Esophagus (tissue), 2 donors: ENCODE data around the gene HNRNPA2B1. TPM values are rescaled to one million over a fixed set of nuclear protein-coding genes. Genes with fewer than 3 reads are reported as not detected.
A peak's percentile ranks its signal among the peaks of the same experiment; 100 is the strongest.
"Not testable (repeated sequence)": the region's sequence is repeated elsewhere in the genome, so short reads cannot be mapped to it uniquely, and the experiment has no call there.

Experiments used
- H3K27ac ChIP-seq, 2 donors: one replicate each; pipeline ENCODE4 v1.5.1; 2013; ENCODE audit warnings: low read depth in 2 of 2, mild to moderate bottlenecking in 2 of 2, inconsistent platforms in 1 of 2, low read length in 1 of 2, moderate library complexity in 1 of 2
- H3K27me3 ChIP-seq, 2 donors: one replicate each; pipeline ENCODE4 v1.6.1; 2013; ENCODE audit warnings: low read length in 2 of 2, control low read depth in 1 of 2, mild to moderate bottlenecking in 1 of 2; ENCODE audit not compliant: insufficient read depth in 2 of 2, control insufficient read depth in 1 of 2
- H3K36me3 ChIP-seq, 2 donors: one replicate each; pipeline ENCODE4 v1.6.1; 2013; ENCODE audit warnings: low read length in 1 of 2; ENCODE audit not compliant: control insufficient read depth in 2 of 2, insufficient read depth in 2 of 2
- H3K4me1 ChIP-seq, 2 donors: one replicate each; pipeline ENCODE4 v1.6.1; 2013; ENCODE audit warnings: low read length in 1 of 2; ENCODE audit not compliant: control insufficient read depth in 2 of 2, insufficient read depth in 2 of 2
- H3K4me3 ChIP-seq, 2 donors: one replicate each; pipeline ENCODE4 v1.5.1; 2013; ENCODE audit warnings: low read length in 2 of 2, mild to moderate bottlenecking in 2 of 2, low read depth in 1 of 2, moderate library complexity in 1 of 2
- H3K9me3 ChIP-seq, 2 donors: one replicate each; pipeline ENCODE4 v1.6.1; 2013; ENCODE audit warnings: mild to moderate bottlenecking in 2 of 2, low read depth in 1 of 2, low read length in 1 of 2, moderate library complexity in 1 of 2; ENCODE audit not compliant: control insufficient read depth in 2 of 2, insufficient read depth in 1 of 2
- WGBS, 2 donors: extraction: QIAGEN DNeasy Blood & Tissue Kit; methylation state at CpG; one replicate each; pipeline ENCODE4 v1.1.7; 2013; 5-methylcytosine and 5-hydroxymethylcytosine counted together
- polyA plus RNA-seq, 2 donors: library from polyadenylated mRNA; stranded (reverse); fragments of 200-250 nt; gene quantifications; one replicate each; pipeline ENCODE4 v1.2.3, GENCODE V29; 2013
- donor health status: healthy with polysubstance abuse.
- donor health status: Bipolar disorder and iron deficiency.

HNRNPA2B1 gene
- polyA plus RNA-seq, 2 donors, result 461 to 511 TPM

DNA sequence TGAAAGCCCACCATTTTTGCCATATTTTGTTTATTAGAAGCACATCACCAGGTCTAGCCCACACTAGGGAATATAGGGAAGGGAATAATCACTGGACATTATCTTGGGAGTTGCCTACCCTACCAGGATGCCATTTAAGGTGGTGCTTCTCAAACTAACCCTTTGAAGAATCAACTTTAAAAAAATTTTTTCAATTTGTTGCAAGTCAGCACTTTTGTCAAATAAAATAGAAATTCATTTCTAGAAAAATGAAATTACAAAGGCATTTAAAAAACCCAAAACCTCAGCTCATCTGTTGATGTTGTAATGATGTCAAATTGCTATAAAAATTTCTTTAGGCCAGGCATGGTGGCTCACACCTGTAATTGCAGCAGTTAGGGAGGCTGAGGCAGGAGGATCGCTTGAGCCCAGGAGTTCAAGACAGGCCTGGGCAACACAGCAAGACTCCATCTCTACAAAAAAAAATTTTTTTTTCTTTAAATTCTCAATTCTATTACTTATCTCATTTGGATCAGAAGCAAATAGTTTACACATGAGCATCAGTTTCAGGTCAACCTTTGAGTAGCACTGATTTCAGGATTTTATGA lies 51.1 kb downstream of the HNRNPA2B1 start:
- Histone ChIP-seq H3K36me3 (no peaks in the 10 kb centered on the region), H3K27ac (no peak overlapping the region), H3K4me3 (no peak overlapping the region), H3K4me1 (peaks cover 4 to 12% of the 10 kb centered on the region in 2 donors), H3K9me3 (no peaks in the 10 kb centered on the region), H3K27me3 (no peaks in the 10 kb centered on the region)
- 100% methylated on average over 1 of the region's 1 CpG for WGBS, 2 donors

- not testable (repeated sequence) for H3K4me3 ChIP-seq, H3K27ac ChIP-seq, H3K4me1 ChIP-seq, H3K36me3 ChIP-seq, H3K9me3 ChIP-seq, H3K27me3 ChIP-seq
- 94 to 96% methylated on average over 24 to 29 of the region's 29 CpGs for WGBS, 2 donors
These were observed 52.2 kb downstream of the HNRNPA2B1 start for GRCh38 chr7:26148307-26148700.

- WGBS, 2 donors, result 92 to 96% methylated on average over 34 to 43 of the region's 43 CpGs
- not testable (repeated sequence) for H3K27me3 ChIP-seq, H3K9me3 ChIP-seq, H3K4me3 ChIP-seq, H3K27ac ChIP-seq, H3K4me1 ChIP-seq, H3K36me3 ChIP-seq
These were observed 52.8 kb downstream of the HNRNPA2B1 start for GRCh38 chr7:26147646-26148306.

DNA sequence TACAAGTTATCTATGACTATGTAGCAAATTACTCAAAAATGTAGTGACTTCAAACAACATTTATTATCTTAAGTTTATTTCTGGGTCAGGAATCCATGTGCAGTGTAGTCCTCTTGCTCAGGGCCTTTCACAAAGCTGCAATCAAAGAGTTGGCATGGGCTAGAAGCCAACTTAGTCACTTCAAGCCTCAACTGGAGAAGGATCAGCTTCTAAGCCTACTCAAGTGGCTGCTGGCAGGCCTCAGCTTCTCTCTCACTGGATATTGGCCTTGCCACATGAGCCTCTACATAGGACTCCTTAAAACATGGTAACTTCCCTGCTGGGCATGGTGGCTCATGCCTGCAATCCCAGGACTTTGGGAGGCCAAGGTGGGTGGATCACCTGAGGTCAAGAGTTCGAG lies 53.5 kb downstream of the HNRNPA2B1 start:
- no peaks in the 10 kb centered on the region for H3K27me3 ChIP-seq
- WGBS, 2 donors, result 62 to 70% methylated on average over 1 of the region's 1 CpG
- H3K27ac ChIP-seq, result peak overlapping the region in 1 of 2 donors; percentile 9
- H3K4me3 ChIP-seq, result no peak overlapping the region
- no peaks in the 10 kb centered on the region for H3K4me1 ChIP-seq
- H3K36me3 ChIP-seq, result no peaks in the 10 kb centered on the region
- no peaks in the 10 kb centered on the region for H3K9me3 ChIP-seq

DNA sequence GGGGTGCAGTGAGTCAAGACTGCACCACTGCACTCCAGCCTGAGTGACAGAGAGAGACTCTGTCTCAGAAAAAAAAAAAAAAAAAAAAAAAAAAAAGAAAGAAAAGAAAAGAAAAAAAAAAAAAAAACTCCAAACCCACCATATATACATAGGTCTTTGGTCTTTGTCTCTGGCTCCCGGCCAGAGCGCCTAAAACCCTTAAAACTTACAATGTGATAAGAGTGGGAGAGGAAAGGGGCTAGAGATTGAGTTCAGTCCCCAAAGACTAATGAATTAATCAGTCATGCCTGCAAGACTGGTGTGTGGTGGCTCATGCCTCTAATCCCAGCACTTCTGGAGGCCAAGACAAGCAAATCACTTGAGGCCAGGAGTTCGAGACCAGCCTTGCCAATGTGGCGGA lies 55.3 kb downstream of the HNRNPA2B1 start:
- no peaks in the 10 kb centered on the region for H3K9me3 ChIP-seq
- WGBS, 2 donors, result 91 to 94% methylated on average over 4 of the region's 4 CpGs
- no peak overlapping the region for H3K4me3 ChIP-seq
- no peaks in the 10 kb centered on the region for H3K27me3 ChIP-seq
- no peaks in the 10 kb centered on the region for H3K4me1 ChIP-seq
- no peaks in the 10 kb centered on the region for H3K36me3 ChIP-seq
- H3K27ac ChIP-seq, result no peak overlapping the region

DNA sequence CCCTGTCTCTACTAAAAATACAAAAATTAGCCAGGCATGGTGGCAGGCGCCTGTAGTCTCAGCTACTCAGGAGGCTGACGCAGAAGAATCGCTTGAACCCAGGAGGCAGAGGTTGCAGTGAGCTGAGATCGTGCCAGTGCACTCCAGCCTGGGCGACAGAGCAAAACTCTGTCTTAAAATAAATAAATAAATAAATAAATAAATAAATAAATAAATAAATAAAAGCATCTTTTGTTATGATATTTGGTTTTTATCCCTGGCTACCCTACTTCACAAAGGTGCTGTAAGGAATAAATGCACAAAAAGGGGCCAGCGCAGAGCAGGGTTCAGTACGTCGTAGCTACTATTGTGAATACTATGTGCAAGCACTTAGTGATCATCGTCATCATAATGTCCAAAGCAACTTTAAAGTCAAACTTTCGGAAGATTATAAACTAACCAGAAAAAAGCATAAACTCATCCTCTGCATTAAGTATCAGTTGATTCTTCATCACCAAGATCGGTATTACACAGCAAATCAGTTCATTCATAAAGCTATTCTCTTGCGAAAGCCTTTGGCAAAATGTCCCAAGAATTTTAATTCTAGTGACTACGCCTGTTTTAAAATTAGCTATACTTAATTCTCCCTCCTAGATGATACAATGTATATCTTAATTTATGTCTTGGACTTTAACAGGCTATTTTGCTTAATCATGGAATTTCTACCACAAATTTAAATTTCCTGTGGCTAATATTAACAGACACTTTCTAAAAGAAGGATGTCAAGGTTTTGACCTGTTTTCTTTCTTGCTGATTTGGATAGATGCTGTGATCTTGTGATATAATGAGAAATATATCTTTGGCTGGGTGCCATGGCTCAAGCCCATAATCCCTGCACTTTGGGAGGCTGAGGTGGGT lies 56.1 kb downstream of the HNRNPA2B1 start:
- Histone ChIP-seq H3K27me3 (no peaks in the 10 kb centered on the region), H3K36me3 (no peaks in the 10 kb centered on the region), H3K27ac (no peak overlapping the region), H3K9me3 (no peaks in the 10 kb centered on the region), H3K4me3 (no peak overlapping the region), H3K4me1 (no peaks in the 10 kb centered on the region)
- 84 to 88% methylated on average over 13 of the region's 13 CpGs for WGBS, 2 donors

DNA sequence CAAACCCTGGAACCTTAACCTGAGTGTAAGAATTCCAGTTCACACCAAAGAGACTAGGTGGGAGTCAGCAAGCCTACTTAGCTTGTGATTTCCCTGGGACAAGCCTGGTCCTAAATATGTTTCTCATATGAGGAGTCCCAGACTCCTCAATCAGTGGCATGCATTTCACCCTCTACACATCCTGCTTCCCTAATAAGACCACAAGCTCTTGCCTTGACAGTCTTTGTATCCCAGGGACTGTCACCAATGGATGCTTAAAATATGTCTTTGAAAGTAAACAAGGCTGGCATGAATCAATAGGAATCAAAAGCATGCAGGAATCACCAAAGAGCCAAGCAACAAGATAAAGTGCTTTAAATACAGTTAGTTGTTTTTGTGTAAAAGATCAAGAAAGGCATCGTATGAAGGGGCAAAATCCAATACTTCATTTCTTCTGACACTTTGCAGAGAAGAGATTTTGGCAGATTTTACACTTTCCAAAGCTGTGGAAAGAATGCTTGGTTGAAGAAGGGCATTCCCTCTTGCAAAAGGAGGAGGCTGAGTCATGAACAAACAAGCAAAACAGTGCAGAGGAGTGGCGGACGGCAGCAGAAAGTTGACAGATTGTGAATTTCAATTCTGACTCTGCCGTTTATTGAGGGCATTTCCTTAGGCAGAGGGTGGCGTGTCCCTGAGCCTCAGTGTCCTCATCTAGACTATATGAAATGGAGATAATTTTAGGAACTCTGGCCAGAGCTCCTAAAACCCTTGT lies 57.1 kb downstream of the HNRNPA2B1 start:
- WGBS, 2 donors, result 37 to 47% methylated on average over 5 of the region's 5 CpGs
- Histone ChIP-seq H3K36me3 (no peaks in the 10 kb centered on the region), H3K4me1 (no peaks in the 10 kb centered on the region), H3K27me3 (no peaks in the 10 kb centered on the region), H3K27ac (no peak overlapping the region), H3K9me3 (no peaks in the 10 kb centered on the region), H3K4me3 (no peak overlapping the region)

DNA sequence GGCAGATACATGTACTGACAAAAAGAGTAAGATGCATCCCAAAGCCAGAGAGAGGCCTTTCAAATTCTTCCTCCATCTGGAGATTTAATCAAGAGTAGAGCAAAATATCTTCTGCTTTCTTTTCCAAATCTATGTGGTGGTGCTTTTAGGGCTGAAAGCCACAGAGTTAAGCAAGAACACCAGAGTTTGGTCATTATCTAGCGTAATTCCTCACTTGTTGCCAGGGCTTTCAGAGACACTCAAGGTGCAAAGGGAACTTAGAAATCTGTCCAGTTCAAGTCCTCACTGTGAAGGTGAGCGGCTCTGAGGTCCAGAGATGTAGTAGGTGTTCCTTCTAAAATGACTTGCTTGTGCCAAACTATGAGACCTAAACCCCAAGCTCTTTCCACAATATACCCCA lies 59.5 kb downstream of the HNRNPA2B1 start:
- no peaks in the 10 kb centered on the region for H3K4me1 ChIP-seq
- H3K36me3 ChIP-seq, result no peaks in the 10 kb centered on the region
- no peaks in the 10 kb centered on the region for H3K27me3 ChIP-seq
- H3K27ac ChIP-seq, result no peak overlapping the region
- H3K9me3 ChIP-seq, result no peaks in the 10 kb centered on the region
- 89 to 94% methylated on average over 2 of the region's 2 CpGs for WGBS, 2 donors
- H3K4me3 ChIP-seq, result no peak overlapping the region

DNA sequence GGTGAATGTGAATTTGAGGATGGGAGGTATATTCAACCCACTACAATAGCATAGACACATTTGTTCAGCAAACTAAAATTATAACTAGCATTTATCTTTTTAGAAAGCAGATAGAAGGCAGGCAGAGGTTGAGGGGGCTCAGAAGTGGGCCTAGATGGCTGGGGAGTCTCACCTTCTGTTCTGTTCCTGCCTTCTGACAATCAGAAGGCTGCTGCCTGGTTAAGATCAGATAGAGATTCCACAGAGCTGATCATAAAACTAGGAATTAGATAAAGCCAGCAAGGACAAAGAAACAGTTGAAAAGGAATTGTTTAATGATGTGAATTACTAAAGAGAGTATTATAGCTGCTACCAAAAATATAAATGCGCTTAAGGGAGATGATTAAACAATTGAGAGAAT lies 60.2 kb downstream of the HNRNPA2B1 start:
- H3K4me3 ChIP-seq, result no peak overlapping the region
- no peaks in the 10 kb centered on the region for H3K36me3 ChIP-seq
- 97 to 100% methylated on average over 1 of the region's 1 CpG for whole genome bisulfite sequencing, 2 donors
- H3K9me3 ChIP-seq, result no peaks in the 10 kb centered on the region
- no peaks in the 10 kb centered on the region for H3K4me1 ChIP-seq
- H3K27me3 ChIP-seq, result no peaks in the 10 kb centered on the region
- no peak overlapping the region for H3K27ac ChIP-seq
